Neural progenitor cell (in vitro differentiated cells): ENCODE data around the gene TNRC6C. TPM values are rescaled to one million over a fixed set of nuclear protein-coding genes. Genes with fewer than 3 reads are reported as not detected.

Experiments used
- DNase-seq: peaks from one replicate; pipeline ENCODE4 v3.0.0-alpha.2; 2016; ENCODE audit warnings: low spot score
- H2AFZ ChIP-seq: fragments of 200-600 bp; sonication (generic); replicated peaks from 2 replicates; pipeline ENCODE4 v1.6.1; 2016; ENCODE audit warnings: antibody characterized with exemption
- H3F3A ChIP-seq: fragments of 200-600 bp; sonication (generic); 2 replicates; pipeline ENCODE4 v1.6.1; 2016; ENCODE audit warnings: antibody characterized with exemption, low read depth
- H3K27ac ChIP-seq: fragments of 200-600 bp; sonication (generic); 2 replicates; pipeline ENCODE4 v1.5.1; 2016; ENCODE audit warnings: mild to moderate bottlenecking
- H3K27me3 ChIP-seq: fragments of 200-600 bp; sonication (generic); 2 replicates; pipeline ENCODE4 v1.6.1; 2016; ENCODE audit warnings: mild to moderate bottlenecking, moderate library complexity
- H3K36me3 ChIP-seq: fragments of 200-600 bp; sonication (generic); 2 replicates; pipeline ENCODE4 v1.5.1; 2016
- H3K4me1 ChIP-seq: fragments of 200-600 bp; sonication (generic); 2 replicates; pipeline ENCODE4 v1.6.1; 2016; ENCODE audit warnings: mixed run types
- H3K4me2 ChIP-seq: fragments of 200-600 bp; sonication (generic); 2 replicates; pipeline ENCODE4 v1.6.1; 2016
- H3K4me3 ChIP-seq: fragments of 200-600 bp; sonication (generic); 2 replicates; pipeline ENCODE4 v1.5.1; 2016
- H3K79me2 ChIP-seq: fragments of 200-600 bp; sonication (generic); 2 replicates; pipeline ENCODE4 v1.6.1; 2016; ENCODE audit warnings: low read depth
- H3K9ac ChIP-seq: fragments of 200-600 bp; sonication (generic); 2 replicates; pipeline ENCODE4 v1.6.1; 2016
- H3K9me3 ChIP-seq: fragments of 200-600 bp; sonication (generic); 2 replicates; pipeline ENCODE4 v1.5.1; 2016; ENCODE audit warnings: low read depth
- H4K20me1 ChIP-seq: fragments of 200-600 bp; sonication (generic); 2 replicates; pipeline ENCODE4 v1.6.1; 2016; ENCODE audit warnings: low read depth
- H3K27ac Mint-ChIP-seq: 3 replicates; pipeline ENCODE4 v1.8.0; 2021; ENCODE audit warnings: mixed read lengths
- H3K27me3 Mint-ChIP-seq: 2 replicates; pipeline ENCODE4 v1.8.0; 2022; ENCODE audit warnings: low read depth, mild to moderate bottlenecking, inconsistent platforms, moderate library complexity, mixed read lengths; ENCODE audit not compliant: insufficient read depth
- H3K36me3 Mint-ChIP-seq: 3 replicates; pipeline ENCODE4 v1.8.0; 2021; ENCODE audit warnings: mixed read lengths
- H3K4me1 Mint-ChIP-seq: 3 replicates; pipeline ENCODE4 v1.8.0; 2021; ENCODE audit warnings: mixed read lengths
- H3K4me3 Mint-ChIP-seq: 3 replicates; pipeline ENCODE4 v1.8.0; 2021; ENCODE audit warnings: mild to moderate bottlenecking, moderate library complexity, mixed read lengths
- H3K9me3 Mint-ChIP-seq: 3 replicates; pipeline ENCODE4 v1.8.0; 2020; ENCODE audit warnings: mixed read lengths
- EZH2 ChIP-seq: fragments of 200-600 bp; sonication (generic); IDR thresholded peaks from 2 replicates; pipeline ENCODE4 v1.6.1; 2017; ENCODE audit warnings: antibody characterized with exemption, mild to moderate bottlenecking, moderate library complexity
- EZH2phosphoT487 ChIP-seq: fragments of 200-600 bp; sonication (generic); IDR thresholded peaks from 2 replicates; pipeline ENCODE4 v1.6.1; 2017; ENCODE audit warnings: antibody characterized with exemption
- total RNA-seq: library from RNA; depleted of rRNA; stranded (reverse); fragments of >200 nt; gene quantifications from 2 replicates; pipeline ENCODE4 v1.2.3, GENCODE V29; 2015; ENCODE audit warnings: low replicate concordance
- TF ChIP-seq, protein P1 (sequence below): fragments of 200-600 bp; sonication (generic); IDR thresholded peaks from 2 replicates; pipeline ENCODE4 v1.5.1; 2017; ENCODE audit warnings: antibody characterized with exemption, mild to moderate bottlenecking

Gene TNRC6C
- total RNA-seq, 1 donor from 2014 or later, result 14.9 TPM

DNA sequence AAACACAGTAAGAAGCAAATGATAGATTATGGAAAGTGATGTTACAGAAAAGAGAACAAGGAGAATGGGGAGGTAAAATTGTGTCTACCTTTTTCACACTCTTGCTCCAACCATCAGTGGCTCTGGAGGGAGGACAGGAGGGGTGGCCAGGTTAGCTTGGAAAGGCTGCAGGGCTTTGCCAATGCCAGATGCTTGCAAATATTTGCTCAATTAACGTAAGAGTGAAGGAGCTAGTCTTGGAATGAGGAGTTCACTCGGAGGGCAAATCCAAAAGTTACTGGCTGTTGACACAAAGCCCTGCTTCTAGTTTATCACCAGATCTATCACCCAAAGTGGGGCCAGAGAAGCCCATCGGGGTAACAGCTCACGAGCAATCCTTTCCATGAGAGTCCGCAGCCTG is 7.4 kb upstream of the TNRC6C start:
- no peak overlapping the region for H3K4me3 Mint-ChIP-seq

DNA sequence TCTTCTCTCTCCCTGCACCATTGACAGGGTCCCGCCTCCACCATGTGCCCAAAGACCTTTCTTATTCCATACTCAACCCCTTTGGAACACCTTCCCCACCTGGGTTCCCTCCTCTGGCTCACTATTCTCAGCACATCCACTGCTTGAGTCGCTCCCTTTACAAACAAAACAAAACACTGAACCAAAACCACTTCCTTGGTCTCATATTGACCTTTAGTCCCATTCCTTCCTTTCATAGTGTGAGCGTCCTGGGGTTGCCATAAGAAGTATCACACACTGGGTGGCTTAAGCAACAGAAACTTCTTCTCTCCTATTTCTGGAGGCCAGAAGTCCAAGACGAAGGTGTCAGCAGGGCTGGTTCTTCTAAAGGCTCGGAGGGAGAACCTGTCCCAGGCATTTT is 6.1 kb upstream of the TNRC6C start:
- no peaks in the 10 kb centered on the region for H4K20me1 ChIP-seq
- no peaks in the 10 kb centered on the region for H3F3A ChIP-seq
- no peak overlapping the region for H3K27ac ChIP-seq
- H3K79me2 ChIP-seq, result no peaks in the 10 kb centered on the region
- H3K27me3 Mint-ChIP-seq, result peaks cover 19% of the 10 kb centered on the region
- H3K9me3 Mint-ChIP-seq, result peaks cover 3% of the 10 kb centered on the region
- no peak overlapping the region for H3K9ac ChIP-seq
- no peaks in the 10 kb centered on the region for H3K4me1 ChIP-seq
- no peak overlapping the region for H3K4me2 ChIP-seq
- no peaks in the 10 kb centered on the region for H3K36me3 ChIP-seq
- no peaks in the 10 kb centered on the region for H3K36me3 Mint-ChIP-seq
- DNase-seq, result no peak
- TF ChIP-seq EZH2phosphoT487 (no peak), EZH2 (no peak)
- TF ChIP-seq, protein P1, sequence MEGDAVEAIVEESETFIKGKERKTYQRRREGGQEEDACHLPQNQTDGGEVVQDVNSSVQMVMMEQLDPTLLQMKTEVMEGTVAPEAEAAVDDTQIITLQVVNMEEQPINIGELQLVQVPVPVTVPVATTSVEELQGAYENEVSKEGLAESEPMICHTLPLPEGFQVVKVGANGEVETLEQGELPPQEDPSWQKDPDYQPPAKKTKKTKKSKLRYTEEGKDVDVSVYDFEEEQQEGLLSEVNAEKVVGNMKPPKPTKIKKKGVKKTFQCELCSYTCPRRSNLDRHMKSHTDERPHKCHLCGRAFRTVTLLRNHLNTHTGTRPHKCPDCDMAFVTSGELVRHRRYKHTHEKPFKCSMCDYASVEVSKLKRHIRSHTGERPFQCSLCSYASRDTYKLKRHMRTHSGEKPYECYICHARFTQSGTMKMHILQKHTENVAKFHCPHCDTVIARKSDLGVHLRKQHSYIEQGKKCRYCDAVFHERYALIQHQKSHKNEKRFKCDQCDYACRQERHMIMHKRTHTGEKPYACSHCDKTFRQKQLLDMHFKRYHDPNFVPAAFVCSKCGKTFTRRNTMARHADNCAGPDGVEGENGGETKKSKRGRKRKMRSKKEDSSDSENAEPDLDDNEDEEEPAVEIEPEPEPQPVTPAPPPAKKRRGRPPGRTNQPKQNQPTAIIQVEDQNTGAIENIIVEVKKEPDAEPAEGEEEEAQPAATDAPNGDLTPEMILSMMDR, result no peak
- H3K27ac Mint-ChIP-seq, result no peak overlapping the region
- no peak overlapping the region for H3K4me3 ChIP-seq
- peaks cover 43% of the 10 kb centered on the region for H3K27me3 ChIP-seq
- no peak overlapping the region for H2AFZ ChIP-seq
- peaks cover 9% of the 10 kb centered on the region for H3K4me1 Mint-ChIP-seq
- no peaks in the 10 kb centered on the region for H3K9me3 ChIP-seq
- no peak overlapping the region for H3K4me3 Mint-ChIP-seq

More for the DNA sequence above, 7.4 kb upstream of the TNRC6C start:
- no peak for DNase-seq
- no peaks in the 10 kb centered on the region for H4K20me1 ChIP-seq
- Mint-ChIP-seq H3K27me3 (peaks cover 13% of the 10 kb centered on the region), H3K9me3 (peaks cover 5% of the 10 kb centered on the region), H3K27ac (no peak overlapping the region), H3K4me1 (peaks cover 6% of the 10 kb centered on the region), H3K36me3 (no peaks in the 10 kb centered on the region)
- H3K36me3 ChIP-seq, result no peaks in the 10 kb centered on the region
- H3K79me2 ChIP-seq, result no peaks in the 10 kb centered on the region
- no peaks in the 10 kb centered on the region for H3K4me1 ChIP-seq
- H3K4me3 ChIP-seq, result no peak overlapping the region
- H3K27ac ChIP-seq, result no peak overlapping the region
- H3K9me3 ChIP-seq, result no peaks in the 10 kb centered on the region
- H3K27me3 ChIP-seq, result peaks cover 31% of the 10 kb centered on the region
- H3F3A ChIP-seq, result no peaks in the 10 kb centered on the region
- no peak overlapping the region for H3K9ac ChIP-seq
- H3K4me2 ChIP-seq, result no peak overlapping the region
- no peak overlapping the region for H2AFZ ChIP-seq
- TF ChIP-seq, protein P1, result no peak
- TF ChIP-seq EZH2 (no peak), EZH2phosphoT487 (no peak)

DNA sequence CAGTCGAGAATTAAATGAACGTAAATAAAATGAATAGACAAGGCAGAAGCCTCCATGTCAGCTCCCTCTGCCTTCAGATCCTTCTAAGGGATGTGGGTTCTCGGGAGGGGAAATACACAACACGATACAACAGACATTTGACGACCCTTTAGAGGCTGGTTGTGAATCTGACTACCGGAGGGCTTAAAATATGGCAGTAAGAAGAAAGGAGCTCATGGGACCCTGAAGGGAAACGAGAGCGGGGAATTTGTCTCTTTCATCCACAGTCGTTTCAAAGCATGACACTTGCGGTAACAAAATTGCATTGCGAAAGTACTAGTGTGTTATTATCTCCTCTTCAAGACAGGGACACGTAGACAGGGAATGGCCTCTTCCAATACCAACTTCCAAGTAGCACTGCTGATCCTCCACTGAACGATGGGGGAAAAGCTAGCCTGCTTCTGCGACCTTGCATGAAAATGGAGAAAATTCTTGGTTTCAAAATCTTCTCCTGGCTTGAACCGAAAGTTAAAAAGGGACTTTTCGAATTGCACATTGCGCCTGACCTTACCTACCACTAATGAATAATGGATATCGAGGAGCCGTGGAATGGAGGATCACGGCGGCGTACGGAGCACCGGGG is 1.2 kb upstream of the TNRC6C start:
- Histone ChIP-seq H2AFZ (peak overlapping the region; percentile 44), H3K9ac (no peak overlapping the region), H3K27me3 (peaks cover 47% of the 10 kb centered on the region), H3K4me1 (peaks cover 14% of the 10 kb centered on the region), H3K9me3 (no peaks in the 10 kb centered on the region), H3K36me3 (no peaks in the 10 kb centered on the region), H3K79me2 (peaks cover 32% of the 10 kb centered on the region), H3K4me2 (peak overlapping the region; percentile 96), H3F3A (peaks cover 10% of the 10 kb centered on the region), H3K4me3 (peak overlapping the region; percentile 75), H4K20me1 (peaks cover 27% of the 10 kb centered on the region), H3K27ac (no peak overlapping the region)
- Mint-ChIP-seq H3K27ac (peak overlapping the region; percentile 23), H3K36me3 (no peaks in the 10 kb centered on the region), H3K9me3 (no peaks in the 10 kb centered on the region), H3K27me3 (peaks cover 21% of the 10 kb centered on the region), H3K4me1 (peaks cover 22% of the 10 kb centered on the region), H3K4me3 (peak overlapping the region; percentile 93)
- DNase-seq, result peak; percentile 33
- TF ChIP-seq, protein P1, result no peak
- TF ChIP-seq EZH2 (no peak), EZH2phosphoT487 (no peak)
